Measurements from ENCODE around the gene TCEAL3. TPM values are rescaled to one million over a fixed set of nuclear protein-coding genes. Genes with fewer than 3 reads are reported as not detected.

The TCEAL3 gene
- total RNA-seq, 1 donor from 2014 or later, result 11.3 TPM

- no peak overlapping the region for H3K4me3 ChIP-seq
- no peak for DNase-seq (ENCODE audit: low spot score in 2 of 2)
- H3K27me3 ChIP-seq, result no peaks in the 10 kb centered on the region
- TF ChIP-seq CTCF (IDR thresholded peaks at IDR 0.05), result no peak
- intact Hi-C loops (cut with DNase I), result no loop called here
- no peaks in the 10 kb centered on the region for H3K9me3 ChIP-seq
- peak overlapping the region in 1 of 2 donors; percentile 34 for H3K27ac ChIP-seq
- no peaks in the 10 kb centered on the region for H3K4me1 ChIP-seq
- H3K36me3 ChIP-seq, result no peaks in the 10 kb centered on the region
Observed at GRCh38 chrX:103626855-103627254, 19.1 kb downstream of the TCEAL3 start.

- intact Hi-C loops (cut with DNase I), result loop anchor here (2.0 kb wide), 3 partner anchors 20 to 92 kb away; partner anchors contain the start of gene MORF4L2
- Histone ChIP-seq H3K27me3 (no peaks in the 10 kb centered on the region), H3K4me1 (no peaks in the 10 kb centered on the region), H3K36me3 (no peaks in the 10 kb centered on the region), H3K4me3 (peak within 1 kb of the TSS; percentile 47 to 68), H3K27ac (peak within 1 kb of the TSS; percentile 82 to 90), H3K9me3 (no peaks in the 10 kb centered on the region)
- no peak for TF ChIP-seq CTCF (IDR thresholded peaks at IDR 0.05)
- DNase-seq (ENCODE audit: low spot score in 2 of 2), result peak in 1 of 2 donors; percentile 77
Observed at GRCh38 chrX:103628386-103629317, 20.9 kb downstream of the TCEAL3 start, which contains the start of gene TCEAL1. Gene TCEAL1, plus strand, starts transcription at chrX:103628975. Its CDS starts 942 bp downstream, at chrX:103629917.

- TF ChIP-seq CTCF (IDR thresholded peaks at IDR 0.05), result peak in 1 of 3 experiments; percentile 40
- Histone ChIP-seq H3K27ac (peak overlapping the region; percentile 82 to 90), H3K9me3 (no peaks in the 10 kb centered on the region), H3K27me3 (no peaks in the 10 kb centered on the region), H3K4me3 (peak overlapping the region; percentile 47 to 68), H3K4me1 (no peaks in the 10 kb centered on the region), H3K36me3 (no peaks in the 10 kb centered on the region)
- peak in 1 of 2 donors; percentile 80 for DNase-seq (ENCODE audit: low spot score in 2 of 2)
- intact Hi-C loops (cut with DNase I), result loop anchor here (2.0 kb wide), 3 partner anchors 21 to 93 kb away; partner anchors contain the start of gene MORF4L2
Observed at GRCh38 chrX:103629318-103630170, 21.8 kb downstream of the TCEAL3 start.

GRCh38 chrX:103630171-103630511 is 22.4 kb downstream of the TCEAL3 start:
- no peak for DNase-seq (ENCODE audit: low spot score in 2 of 2)

More at GRCh38 chrX:103630171-103630511, 22.4 kb downstream of the TCEAL3 start:
- H3K27me3 ChIP-seq, result no peaks in the 10 kb centered on the region
- no peak for TF ChIP-seq CTCF (IDR thresholded peaks at IDR 0.05)
- no peaks in the 10 kb centered on the region for H3K4me1 ChIP-seq
- no peaks in the 10 kb centered on the region for H3K9me3 ChIP-seq
- H3K27ac ChIP-seq, result peak overlapping the region; percentile 82 to 90
- no peaks in the 10 kb centered on the region for H3K36me3 ChIP-seq
- H3K4me3 ChIP-seq, result peak overlapping the region; percentile 47 to 68
- intact Hi-C loops (cut with DNase I), result no loop called here

Data from ascending aorta (tissue), 2 donors.